ENCODE measurements around the gene CTIF. TPM values are rescaled to one million over a fixed set of nuclear protein-coding genes. Genes with fewer than 3 reads are reported as not detected.

Gene CTIF
- total RNA-seq, 2 donors from 2014 or later = 4.6 to 4.7 TPM

DNA sequence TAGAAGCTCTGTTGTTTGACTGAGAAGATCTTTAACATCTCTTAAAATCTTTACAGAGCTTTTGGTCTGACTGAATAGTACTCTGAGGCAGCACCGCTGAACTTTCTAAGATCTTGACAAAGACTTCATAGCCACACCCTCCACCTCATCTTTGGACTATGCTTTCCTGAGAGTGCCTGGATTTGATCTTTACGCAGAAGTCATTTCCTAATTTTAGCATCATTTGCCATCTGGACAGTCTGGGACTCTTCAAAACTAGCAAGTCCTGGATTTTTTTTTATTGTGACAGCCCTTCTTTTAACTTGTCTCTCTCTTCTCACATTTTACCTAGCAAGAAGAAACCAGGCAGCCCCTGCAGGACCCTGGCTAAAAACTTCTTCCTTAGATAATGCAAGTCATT lies 188.8 kb downstream of the CTIF start:
- no peak overlapping the region for H3K4me3 Mint-ChIP-seq
- H3K36me3 Mint-ChIP-seq (ENCODE audit: insufficient read depth in 2 of 2) = no peaks in the 10 kb centered on the region
- DNase-seq = no peak
- peaks cover 6% of the 10 kb centered on the region for H3K4me1 Mint-ChIP-seq (ENCODE audit: low read depth)
- H3K9me3 Mint-ChIP-seq = peaks cover 0 to 3% of the 10 kb centered on the region in 2 donors
- H3K27ac Mint-ChIP-seq = no peak overlapping the region
- no peaks in the 10 kb centered on the region for H3K27me3 Mint-ChIP-seq (ENCODE audit: low read depth)
- ATAC-seq (replicated peaks in 1 of 2) = no peak

DNA sequence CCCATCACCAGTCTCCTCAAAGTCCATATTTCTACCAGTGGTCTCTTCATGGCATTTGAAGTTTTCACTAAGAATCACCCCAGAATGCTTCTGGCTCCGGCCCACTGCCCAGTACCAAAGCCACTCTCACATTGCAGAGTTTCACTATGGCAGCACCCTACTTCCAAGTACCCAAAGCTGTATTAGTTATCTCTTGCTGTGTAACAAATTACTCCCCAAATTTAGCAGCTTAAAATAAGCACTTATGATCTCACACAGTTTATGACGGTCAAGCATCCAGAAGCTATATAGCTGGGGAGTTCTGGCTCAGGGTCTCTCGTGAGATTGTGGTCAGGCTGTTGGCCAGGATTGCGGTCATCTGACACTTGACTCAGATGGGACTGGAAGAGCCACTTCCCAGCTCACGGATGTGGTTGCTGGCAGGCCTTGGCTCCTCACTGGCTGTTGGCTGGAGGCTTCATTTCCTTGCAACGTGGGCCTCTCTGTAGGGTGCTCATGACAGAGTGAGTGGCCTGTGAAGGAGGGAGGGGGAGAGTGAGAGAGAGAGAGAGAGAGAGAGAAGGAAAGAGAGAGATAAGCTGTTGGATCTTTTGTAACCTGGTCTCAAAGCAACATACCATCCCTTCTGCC lies 189.5 kb downstream of the CTIF start:
- H3K4me3 Mint-ChIP-seq = no peak overlapping the region
- H3K27me3 Mint-ChIP-seq (ENCODE audit: low read depth) = no peaks in the 10 kb centered on the region
- H3K27ac Mint-ChIP-seq = no peak overlapping the region
- ATAC-seq (replicated peaks in 1 of 2) (peak in 1 of 2 donors; percentile 23), DNase-seq (no peak)
- no peaks in the 10 kb centered on the region for H3K36me3 Mint-ChIP-seq (ENCODE audit: insufficient read depth in 2 of 2)
- peaks cover 6% of the 10 kb centered on the region for H3K4me1 Mint-ChIP-seq (ENCODE audit: low read depth)
- H3K9me3 Mint-ChIP-seq = peaks cover 0 to 3% of the 10 kb centered on the region in 2 donors

DNA sequence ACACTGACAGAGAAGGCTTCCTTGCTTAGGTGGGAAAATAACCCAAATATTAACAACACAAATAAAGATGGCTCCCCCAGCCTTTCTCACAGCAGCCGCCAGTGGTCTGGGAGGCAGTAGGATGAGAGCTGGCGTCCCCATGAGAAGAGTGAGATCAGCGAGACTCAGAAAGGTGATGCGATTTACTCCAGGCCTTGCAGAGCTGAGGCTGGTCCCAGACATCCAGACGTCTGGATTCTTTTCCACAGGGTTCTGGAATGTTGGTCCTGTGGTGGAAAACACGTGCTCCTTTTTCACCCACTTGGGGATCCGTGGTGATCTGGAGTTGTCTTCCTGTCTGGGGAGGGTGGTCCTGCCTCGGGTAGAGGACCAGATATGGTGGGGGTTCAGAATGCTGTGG lies 190.6 kb downstream of the CTIF start:
- ATAC-seq (replicated peaks in 1 of 2) (no peak), DNase-seq (no peak)
- Mint-ChIP-seq H3K4me3 (no peak overlapping the region), H3K9me3 (peaks cover 0 to 3% of the 10 kb centered on the region in 2 donors), H3K27me3 (ENCODE audit: low read depth) (no peaks in the 10 kb centered on the region), H3K27ac (no peak overlapping the region), H3K4me1 (ENCODE audit: low read depth) (peaks cover 6% of the 10 kb centered on the region), H3K36me3 (ENCODE audit: insufficient read depth in 2 of 2) (no peaks in the 10 kb centered on the region)

- no peak overlapping the region for H3K4me3 Mint-ChIP-seq
- DNase-seq = no peak
- peaks cover under 1 to 3% of the 10 kb centered on the region in 2 donors for H3K9me3 Mint-ChIP-seq
- ATAC-seq (replicated peaks in 1 of 2) = no peak
- H3K27me3 Mint-ChIP-seq (ENCODE audit: low read depth) = no peaks in the 10 kb centered on the region
- no peak overlapping the region for H3K27ac Mint-ChIP-seq
- peaks cover 6% of the 10 kb centered on the region for H3K4me1 Mint-ChIP-seq (ENCODE audit: low read depth)
- H3K36me3 Mint-ChIP-seq (ENCODE audit: insufficient read depth in 2 of 2) = no peaks in the 10 kb centered on the region
Observed at GRCh38 chr18:48730010-48730409, 191.2 kb downstream of the CTIF start.

DNA sequence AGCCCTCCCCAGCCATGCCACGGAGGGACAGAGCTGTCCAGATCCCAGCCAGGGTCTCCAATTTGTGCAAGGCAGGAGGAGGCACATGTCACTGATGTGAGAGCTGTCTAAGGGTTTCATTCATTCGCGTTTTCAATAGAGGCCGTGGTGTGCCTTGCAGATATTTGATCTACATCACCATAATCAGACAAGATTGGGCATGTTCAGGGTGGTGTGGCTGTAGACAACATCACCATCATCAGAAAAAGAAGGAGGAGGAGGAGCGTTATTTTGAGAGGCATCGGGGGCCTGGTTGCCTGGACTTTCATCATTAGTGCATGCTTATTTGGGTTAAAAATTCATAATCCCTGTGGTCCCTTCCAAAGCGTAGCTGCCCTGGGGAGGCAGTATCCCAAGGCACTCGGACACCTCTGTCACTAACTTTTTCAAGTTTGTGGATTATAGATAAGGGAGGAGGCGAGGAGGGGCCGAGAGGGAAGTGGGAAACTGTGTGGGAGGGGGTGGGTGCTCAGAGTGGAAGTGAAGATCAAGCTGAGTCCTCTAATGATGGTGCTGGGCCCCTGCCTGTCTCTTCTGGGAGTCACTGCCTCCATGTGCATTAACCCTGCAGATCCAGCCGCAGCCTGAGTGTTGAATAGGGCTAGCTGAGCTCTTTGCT lies 194.1 kb downstream of the CTIF start:
- Mint-ChIP-seq H3K4me3 (no peak overlapping the region), H3K27me3 (ENCODE audit: low read depth) (no peaks in the 10 kb centered on the region), H3K4me1 (ENCODE audit: low read depth) (no peaks in the 10 kb centered on the region), H3K9me3 (peaks cover 0 to 2% of the 10 kb centered on the region in 2 donors), H3K36me3 (ENCODE audit: insufficient read depth in 2 of 2) (no peaks in the 10 kb centered on the region), H3K27ac (no peak overlapping the region)
- ATAC-seq (replicated peaks in 1 of 2) = no peak
- no peak for DNase-seq

DNA sequence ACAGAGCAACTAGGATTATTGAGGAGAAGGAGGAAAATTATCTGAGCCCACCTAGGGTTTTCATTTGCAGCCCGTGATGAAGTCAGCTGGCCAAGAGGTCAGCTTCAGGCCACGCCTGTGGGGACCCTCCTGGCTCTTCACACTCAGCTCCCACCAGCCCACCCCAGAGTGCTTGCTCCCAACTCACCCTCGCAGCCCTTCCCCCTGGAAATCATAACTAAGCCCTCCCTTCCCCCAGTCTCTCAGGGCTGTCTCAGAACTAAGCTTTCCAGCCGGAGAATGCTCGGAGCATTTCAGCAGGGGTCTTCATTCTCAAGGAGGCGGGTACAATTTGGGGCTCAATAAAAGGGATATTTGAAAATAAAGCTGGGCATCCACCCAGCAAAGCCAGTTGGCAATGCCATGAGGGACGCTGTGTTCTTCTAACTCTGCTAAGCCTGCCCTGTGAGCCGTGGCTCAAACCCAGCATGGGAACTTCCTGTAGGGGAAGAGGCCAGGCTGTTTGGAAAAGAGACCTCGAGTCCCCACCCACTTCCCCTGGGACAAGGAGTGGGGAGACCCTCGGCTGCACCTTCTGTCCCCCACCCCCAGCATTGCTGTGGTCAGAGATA lies 194.9 kb downstream of the CTIF start:
- no peak for DNase-seq
- H3K36me3 Mint-ChIP-seq (ENCODE audit: insufficient read depth in 2 of 2) = no peaks in the 10 kb centered on the region
- no peaks in the 10 kb centered on the region for H3K4me1 Mint-ChIP-seq (ENCODE audit: low read depth)
- H3K27ac Mint-ChIP-seq = no peak overlapping the region
- H3K27me3 Mint-ChIP-seq (ENCODE audit: low read depth) = no peaks in the 10 kb centered on the region
- ATAC-seq (replicated peaks in 1 of 2) = no peak
- peaks cover 0 to 2% of the 10 kb centered on the region in 2 donors for H3K9me3 Mint-ChIP-seq
- H3K4me3 Mint-ChIP-seq = no peak overlapping the region

- Mint-ChIP-seq H3K27ac (no peak overlapping the region), H3K27me3 (ENCODE audit: low read depth) (no peaks in the 10 kb centered on the region), H3K36me3 (ENCODE audit: insufficient read depth in 2 of 2) (no peaks in the 10 kb centered on the region), H3K4me1 (ENCODE audit: low read depth) (no peaks in the 10 kb centered on the region), H3K4me3 (no peak overlapping the region), H3K9me3 (peaks cover 0 to 2% of the 10 kb centered on the region in 2 donors)
- ATAC-seq (replicated peaks in 1 of 2) (no peak), DNase-seq (no peak)
Observed at GRCh38 chr18:48734460-48734859, 195.6 kb downstream of the CTIF start.

GRCh38 chr18:48735080-48735676 lies 196.3 kb downstream of the CTIF start:
- Mint-ChIP-seq H3K36me3 (ENCODE audit: insufficient read depth in 2 of 2) (no peaks in the 10 kb centered on the region), H3K4me1 (ENCODE audit: low read depth) (no peaks in the 10 kb centered on the region), H3K27me3 (ENCODE audit: low read depth) (no peaks in the 10 kb centered on the region), H3K27ac (no peak overlapping the region), H3K9me3 (peaks cover 0 to 2% of the 10 kb centered on the region in 2 donors), H3K4me3 (no peak overlapping the region)
- no peak for ATAC-seq (replicated peaks in 1 of 2)
- no peak for DNase-seq

DNA sequence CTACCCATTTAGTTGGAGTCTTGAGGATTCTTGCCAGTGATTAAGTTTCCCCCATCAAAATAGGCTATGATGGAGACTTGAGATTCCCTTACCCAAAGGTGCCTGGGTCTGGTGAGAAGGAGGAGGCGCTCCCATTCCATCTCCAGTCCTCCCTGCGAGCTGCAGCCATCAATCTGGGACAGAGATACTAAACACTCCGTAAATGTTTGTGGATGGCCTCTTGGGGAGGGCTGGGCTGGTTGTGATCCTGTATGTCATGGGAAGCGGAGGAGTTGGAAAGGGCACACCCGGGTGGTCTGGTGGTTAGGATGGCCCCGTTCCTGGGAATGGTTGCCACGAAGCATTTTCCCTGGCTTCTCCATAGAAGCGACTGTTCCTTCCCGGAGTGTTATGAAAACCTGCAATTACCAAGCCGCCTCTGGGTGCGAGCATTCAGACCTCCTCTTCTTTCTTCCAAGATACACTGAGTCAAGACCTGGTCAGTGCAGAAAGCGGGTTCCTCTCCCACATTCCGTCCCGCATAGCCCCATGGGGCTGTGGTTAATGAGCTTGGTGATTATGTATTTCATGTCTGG lies 196.9 kb downstream of the CTIF start:
- Mint-ChIP-seq H3K4me1 (ENCODE audit: low read depth) (no peaks in the 10 kb centered on the region), H3K36me3 (ENCODE audit: insufficient read depth in 2 of 2) (no peaks in the 10 kb centered on the region), H3K4me3 (no peak overlapping the region), H3K9me3 (peaks cover 0 to 2% of the 10 kb centered on the region in 2 donors), H3K27me3 (ENCODE audit: low read depth) (no peaks in the 10 kb centered on the region), H3K27ac (no peak overlapping the region)
- no peak for ATAC-seq (replicated peaks in 1 of 2)
- DNase-seq = no peak

- H3K27ac Mint-ChIP-seq = no peak overlapping the region
Observed at GRCh38 chr18:48736321-48737260, 197.8 kb downstream of the CTIF start.

DNA sequence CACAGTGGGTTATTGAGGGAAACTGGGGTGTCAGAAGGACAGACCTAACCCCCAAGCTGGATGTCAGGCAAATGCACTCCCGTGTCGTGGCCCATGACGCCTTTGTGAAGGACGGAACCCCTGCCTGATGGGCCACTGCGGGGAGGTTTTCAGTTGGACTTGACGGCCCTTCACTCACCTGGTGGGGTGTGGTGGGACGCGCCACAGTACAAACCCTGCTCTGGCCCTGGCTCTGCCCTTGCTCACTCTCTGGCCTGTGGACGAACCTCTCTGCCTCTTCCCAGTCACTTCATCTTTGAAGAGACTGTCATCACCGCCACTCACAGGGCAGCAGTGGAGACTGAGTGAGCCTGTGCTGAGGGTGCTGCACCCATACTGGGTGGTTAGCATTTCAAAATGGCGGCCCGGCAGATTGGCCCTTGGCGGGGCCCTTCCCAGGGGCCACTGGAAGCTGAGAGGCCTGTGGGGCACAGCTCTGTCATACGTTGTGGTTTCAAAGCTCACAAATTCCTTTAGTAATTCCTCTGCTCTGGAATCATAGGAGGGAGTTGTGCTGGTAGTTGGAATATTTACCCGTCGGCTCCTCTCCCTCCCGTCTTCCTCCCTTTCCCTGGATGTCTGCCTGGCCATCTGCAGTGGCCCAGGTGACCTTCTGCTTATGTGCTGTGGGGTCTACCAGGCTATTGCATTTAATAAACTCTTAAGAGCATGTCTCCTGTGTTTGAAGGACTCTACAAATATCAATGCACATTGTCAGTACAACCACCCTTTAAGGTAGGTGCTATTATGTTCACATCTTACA lies 200.6 kb downstream of the CTIF start:
- ATAC-seq (replicated peaks in 1 of 2) (no peak), DNase-seq (no peak)
- no peak overlapping the region for H3K4me3 Mint-ChIP-seq
- no peaks in the 10 kb centered on the region for H3K36me3 Mint-ChIP-seq (ENCODE audit: insufficient read depth in 2 of 2)
- H3K27ac Mint-ChIP-seq = no peak overlapping the region
- no peaks in the 10 kb centered on the region for H3K27me3 Mint-ChIP-seq (ENCODE audit: low read depth)
- H3K9me3 Mint-ChIP-seq = peaks cover 0 to 2% of the 10 kb centered on the region in 2 donors
- H3K4me1 Mint-ChIP-seq (ENCODE audit: low read depth) = no peaks in the 10 kb centered on the region

More at GRCh38 chr18:48736321-48737260, 197.8 kb downstream of the CTIF start:
- no peak overlapping the region for H3K4me3 Mint-ChIP-seq
- no peak for ATAC-seq (replicated peaks in 1 of 2)
- no peak for DNase-seq
- H3K36me3 Mint-ChIP-seq (ENCODE audit: insufficient read depth in 2 of 2) = no peaks in the 10 kb centered on the region
- no peaks in the 10 kb centered on the region for H3K4me1 Mint-ChIP-seq (ENCODE audit: low read depth)
- H3K9me3 Mint-ChIP-seq = peaks cover 0 to 2% of the 10 kb centered on the region in 2 donors
- H3K27me3 Mint-ChIP-seq (ENCODE audit: low read depth) = no peaks in the 10 kb centered on the region

- H3K4me1 Mint-ChIP-seq (ENCODE audit: low read depth) = no peaks in the 10 kb centered on the region
- H3K36me3 Mint-ChIP-seq (ENCODE audit: insufficient read depth in 2 of 2) = no peaks in the 10 kb centered on the region
- DNase-seq (no peak), ATAC-seq (replicated peaks in 1 of 2) (no peak)
- no peak overlapping the region for H3K4me3 Mint-ChIP-seq
- peaks cover 0 to 1% of the 10 kb centered on the region in 2 donors for H3K9me3 Mint-ChIP-seq
- H3K27ac Mint-ChIP-seq = no peak overlapping the region
- no peaks in the 10 kb centered on the region for H3K27me3 Mint-ChIP-seq (ENCODE audit: low read depth)
Observed at GRCh38 chr18:48740068-48740440, 201.2 kb downstream of the CTIF start.
